Esophagus squamous epithelium (tissue), 5 donors: ENCODE data around the gene SLC24A3. TPM values are rescaled to one million over a fixed set of nuclear protein-coding genes. Genes with fewer than 3 reads are reported as not detected.

Experiments
- DNase-seq: peaks from one replicate; lab custom pipeline; 2025; lab: John Stamatoyannopoulos, UW
- H3K27ac ChIP-seq, 4 donors: fragments of 200-600 bp; sonication (generic); one replicate each; pipeline ENCODE4 v1.5.1; 2016 to 2019; ENCODE audit warnings: mild to moderate bottlenecking in 1 of 4
- H3K27me3 ChIP-seq, 4 donors: fragments of 200-600 bp; sonication (generic); 1 replicate in 3 of 4; 2 replicates in 1 of 4; pipeline versions ENCODE4 v1.5.1 to v1.6.0; 2017 to 2021; ENCODE audit warnings: antibody characterized with exemption in 1 of 4
- H3K36me3 ChIP-seq, 3 donors: fragments of 200-600 bp; sonication (generic); one replicate each; pipeline ENCODE4 v1.5.1; 2016 to 2019
- H3K4me1 ChIP-seq, 3 donors: fragments of 200-600 bp; sonication (generic); one replicate each; pipeline ENCODE4 v1.5.1; 2017 to 2019
- H3K4me3 ChIP-seq, 4 donors: fragments of 200-600 bp; sonication (generic); 1 replicate in 3 of 4; 2 replicates in 1 of 4; pipeline ENCODE4 v1.5.1; 2016 to 2019; ENCODE audit warnings: mild to moderate bottlenecking in 2 of 4, moderate library complexity in 1 of 4
- H3K9me3 ChIP-seq, 3 donors: fragments of 200-600 bp; sonication (generic); one replicate each; pipeline ENCODE4 v1.5.1; 2016 to 2019
- POLR2A ChIP-seq, 4 donors: fragments of 450-650 bp; IDR thresholded peaks; one replicate each; pipeline ENCODE4 v1.6.1; 2017; ENCODE audit warnings: antibody characterized with exemption in 4 of 4, mild to moderate bottlenecking in 4 of 4, moderate library complexity in 3 of 4
- WGBS, 2 donors: methylation state at CpG; one replicate each; pipeline ENCODE4 v1.1.5; 2018; 5-methylcytosine and 5-hydroxymethylcytosine counted together
- intact Hi-C: fragments of 100-400 bp; cut with DNase I; formaldehyde crosslinking; loops from one replicate; pipeline ENCODE4 v1.15.0; 2022
- total RNA-seq, 4 donors: library from RNA; depleted of rRNA; stranded (reverse); fragments of >200 nt; gene quantifications; one replicate each; pipeline ENCODE4 v1.1.0, GENCODE V29; 2016
- TF ChIP-seq, protein P1 (sequence below), 6 experiments: fragments of 450-650 bp in 4 of 6; fragments of 200-600 bp in 2 of 6; sonication (generic) in 2 of 6; IDR thresholded peaks; one replicate each; pipeline ENCODE4 v1.5.1; 2016 to 2019; ENCODE audit warnings: antibody characterized with exemption in 6 of 6, mild to moderate bottlenecking in 4 of 6, moderate library complexity in 4 of 6
- donor health status: DM: yes; HTN: yes; CAD: no.

The SLC24A3 gene
- total RNA-seq, 4 donors from 2014 or later = 3.0 to 8.2 (median 6.1) TPM

GRCh38 chr20:19253916-19254820, 41.7 kb downstream of the SLC24A3 start:
- 58 to 77% methylated on average over 10 to 13 of the region's 13 CpGs for WGBS, 2 donors
- peaks cover 3 to 58% (median 53%) of the 10 kb centered on the region in 3 donors for H3K4me1 ChIP-seq
- intact Hi-C loops = no loop called here
- H3K9me3 ChIP-seq = no peaks in the 10 kb centered on the region
- H3K27ac ChIP-seq = peak overlapping the region in 3 of 4 donors; percentile 7 to 80 (median 70)
- DNase-seq = no peak
- TF ChIP-seq, protein P1, sequence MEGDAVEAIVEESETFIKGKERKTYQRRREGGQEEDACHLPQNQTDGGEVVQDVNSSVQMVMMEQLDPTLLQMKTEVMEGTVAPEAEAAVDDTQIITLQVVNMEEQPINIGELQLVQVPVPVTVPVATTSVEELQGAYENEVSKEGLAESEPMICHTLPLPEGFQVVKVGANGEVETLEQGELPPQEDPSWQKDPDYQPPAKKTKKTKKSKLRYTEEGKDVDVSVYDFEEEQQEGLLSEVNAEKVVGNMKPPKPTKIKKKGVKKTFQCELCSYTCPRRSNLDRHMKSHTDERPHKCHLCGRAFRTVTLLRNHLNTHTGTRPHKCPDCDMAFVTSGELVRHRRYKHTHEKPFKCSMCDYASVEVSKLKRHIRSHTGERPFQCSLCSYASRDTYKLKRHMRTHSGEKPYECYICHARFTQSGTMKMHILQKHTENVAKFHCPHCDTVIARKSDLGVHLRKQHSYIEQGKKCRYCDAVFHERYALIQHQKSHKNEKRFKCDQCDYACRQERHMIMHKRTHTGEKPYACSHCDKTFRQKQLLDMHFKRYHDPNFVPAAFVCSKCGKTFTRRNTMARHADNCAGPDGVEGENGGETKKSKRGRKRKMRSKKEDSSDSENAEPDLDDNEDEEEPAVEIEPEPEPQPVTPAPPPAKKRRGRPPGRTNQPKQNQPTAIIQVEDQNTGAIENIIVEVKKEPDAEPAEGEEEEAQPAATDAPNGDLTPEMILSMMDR (IDR thresholded peaks at IDR 0.05) = no peak
- TF ChIP-seq POLR2A (IDR thresholded peaks at IDR 0.05) = no peak
- H3K36me3 ChIP-seq = no peaks in the 10 kb centered on the region
- H3K4me3 ChIP-seq = no peak overlapping the region
- no peaks in the 10 kb centered on the region for H3K27me3 ChIP-seq

GRCh38 chr20:19254956-19255355, 42.5 kb downstream of the SLC24A3 start:
- H3K36me3 ChIP-seq = no peaks in the 10 kb centered on the region

GRCh38 chr20:19256085-19256484, 43.6 kb downstream of the SLC24A3 start:
- H3K4me3 ChIP-seq = no peak overlapping the region
- WGBS, 2 donors = 67 to 80% methylated on average over 2 of the region's 2 CpGs
- no peak for DNase-seq

More at GRCh38 chr20:19254956-19255355, 42.5 kb downstream of the SLC24A3 start:
- H3K27me3 ChIP-seq = no peaks in the 10 kb centered on the region
- 51 to 61% methylated on average over 4 of the region's 4 CpGs for WGBS, 2 donors
- no peak overlapping the region for H3K4me3 ChIP-seq
- H3K9me3 ChIP-seq = no peaks in the 10 kb centered on the region
- DNase-seq = no peak
- TF ChIP-seq, protein P1 (IDR thresholded peaks at IDR 0.05) = no peak
- no peak for TF ChIP-seq POLR2A (IDR thresholded peaks at IDR 0.05)
- intact Hi-C loops = no loop called here
- peak overlapping the region in 2 of 4 donors; percentile 70 to 80 for H3K27ac ChIP-seq
- peaks cover 3 to 54% (median 51%) of the 10 kb centered on the region in 3 donors for H3K4me1 ChIP-seq

DNA sequence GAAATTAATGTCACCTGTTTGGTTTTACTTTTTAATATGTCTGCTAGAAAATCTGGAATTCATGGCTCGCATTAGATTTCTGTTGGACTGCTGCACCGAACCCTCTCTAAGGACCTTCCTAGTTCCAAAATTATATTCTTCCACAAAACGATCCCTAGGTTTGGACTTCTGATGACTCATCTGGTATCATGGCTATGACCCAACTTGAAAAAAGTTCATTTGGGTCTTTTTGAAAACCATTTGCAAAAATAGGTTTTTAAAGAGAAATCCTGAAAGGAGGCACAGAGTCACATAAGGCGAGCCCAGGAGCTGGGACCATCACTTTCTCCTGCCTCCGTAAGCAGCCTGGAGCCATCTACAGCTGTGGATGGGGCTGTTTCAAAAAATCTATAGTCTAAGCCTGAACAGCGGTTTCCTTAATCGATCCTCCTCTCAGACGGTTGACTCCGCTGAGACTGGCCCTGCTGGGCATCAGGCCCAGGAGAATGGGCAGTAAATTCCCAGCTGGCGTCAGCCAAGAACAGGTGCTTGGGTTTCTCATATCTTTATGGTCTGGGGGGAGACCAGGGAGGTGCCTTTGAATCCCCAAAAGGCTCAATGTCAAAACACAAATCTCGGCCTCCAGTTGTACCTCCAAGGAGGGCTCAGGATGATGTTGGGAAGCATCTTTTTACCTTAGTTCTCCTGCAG, 44.6 kb downstream of the SLC24A3 start:
- intact Hi-C loops = no loop called here
- H3K27ac ChIP-seq = no peak overlapping the region
- TF ChIP-seq, protein P1 (IDR thresholded peaks at IDR 0.05) = no peak
- TF ChIP-seq POLR2A (IDR thresholded peaks at IDR 0.05) = no peak
- peaks cover 3 to 38% (median 32%) of the 10 kb centered on the region in 3 donors for H3K4me1 ChIP-seq
- 77 to 80% methylated on average over 11 of the region's 11 CpGs for WGBS, 2 donors
- no peak overlapping the region for H3K4me3 ChIP-seq
- no peaks in the 10 kb centered on the region for H3K9me3 ChIP-seq
- no peaks in the 10 kb centered on the region for H3K27me3 ChIP-seq
- no peak for DNase-seq
- no peaks in the 10 kb centered on the region for H3K36me3 ChIP-seq

More at GRCh38 chr20:19256085-19256484, 43.6 kb downstream of the SLC24A3 start:
- Histone ChIP-seq H3K36me3 (no peaks in the 10 kb centered on the region), H3K27ac (no peak overlapping the region), H3K27me3 (no peaks in the 10 kb centered on the region), H3K9me3 (no peaks in the 10 kb centered on the region), H3K4me1 (peaks cover 3 to 47% (median 42%) of the 10 kb centered on the region in 3 donors)
- TF ChIP-seq, protein P1 (IDR thresholded peaks at IDR 0.05) = no peak
- TF ChIP-seq POLR2A (IDR thresholded peaks at IDR 0.05) = no peak
- intact Hi-C loops = no loop called here
